Activated naive CD4-positive, alpha-beta T cell treated with anti-CD3 and anti-CD28 coated beads, Interleukin-2, amount 50 U/mL, for 16 hours (primary cell): ENCODE results near the gene DPEP3.
A peak's percentile ranks its signal among the peaks of the same experiment; 100 is the strongest.

Experiments
- DNase-seq: peaks from one replicate; pipeline ENCODE4 v3.0.0-alpha.2; 2020

DPEP3 gene

DNA sequence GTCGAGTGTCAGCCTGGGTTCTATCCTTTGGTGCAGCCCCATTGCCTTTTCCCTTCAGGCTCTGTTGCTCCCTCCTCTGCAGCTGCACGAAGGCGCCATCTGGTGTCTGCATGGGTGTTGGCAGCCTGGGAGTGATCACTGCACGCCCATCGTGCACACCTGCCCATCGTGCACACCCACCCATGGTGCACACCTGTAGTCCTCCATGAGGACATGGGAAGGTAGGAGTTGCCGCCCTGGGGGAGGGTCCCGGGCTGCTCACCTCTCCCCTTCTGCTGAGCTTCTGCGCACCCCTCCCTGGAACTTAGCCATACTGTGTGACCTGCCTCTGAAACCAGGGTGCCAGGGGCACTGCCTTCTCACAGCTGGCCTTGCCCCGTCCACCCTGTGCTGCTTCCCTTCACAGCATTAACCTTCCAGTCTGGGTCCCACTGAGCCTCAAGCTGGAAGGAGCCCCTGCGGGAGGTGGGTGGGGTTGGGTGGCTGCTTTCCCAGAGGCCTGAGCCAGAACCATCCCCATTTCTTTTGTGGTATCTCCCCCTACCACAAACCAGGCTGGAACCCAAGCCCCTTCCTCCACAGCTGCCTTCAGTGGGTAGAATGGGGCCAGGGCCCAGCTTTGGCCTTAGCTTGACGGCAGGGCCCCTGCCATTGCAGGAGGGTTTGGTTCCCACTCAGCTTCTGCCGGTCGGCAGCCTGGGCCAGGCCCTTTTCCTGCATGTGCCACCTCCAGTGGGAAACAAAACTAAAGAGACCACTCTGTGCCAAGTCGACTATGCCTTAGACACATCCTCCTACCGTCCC is 51.5 kb downstream of the DPEP3 start:
- peak; percentile 81 for DNase-seq

DNA sequence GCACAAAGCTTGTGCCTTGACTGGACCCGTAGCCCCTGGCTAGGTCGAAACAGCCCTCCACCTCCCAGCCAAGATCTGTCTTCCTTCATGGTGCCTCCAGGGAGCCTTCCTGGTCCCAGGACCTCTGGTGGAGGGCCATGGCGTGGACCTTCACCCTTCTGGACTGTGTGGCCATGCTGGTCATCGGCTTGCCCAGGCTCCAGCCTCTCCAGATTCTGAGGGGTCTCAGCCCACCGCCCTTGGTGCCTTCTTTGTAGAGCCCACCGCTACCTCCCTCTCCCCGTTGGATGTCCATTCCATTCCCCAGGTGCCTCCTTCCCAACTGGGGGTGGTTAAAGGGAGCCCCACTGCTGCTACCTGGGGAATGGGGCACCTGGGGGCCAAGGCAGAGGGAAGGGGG is 52.2 kb downstream of the DPEP3 start:
- DNase-seq: no peak

DNA sequence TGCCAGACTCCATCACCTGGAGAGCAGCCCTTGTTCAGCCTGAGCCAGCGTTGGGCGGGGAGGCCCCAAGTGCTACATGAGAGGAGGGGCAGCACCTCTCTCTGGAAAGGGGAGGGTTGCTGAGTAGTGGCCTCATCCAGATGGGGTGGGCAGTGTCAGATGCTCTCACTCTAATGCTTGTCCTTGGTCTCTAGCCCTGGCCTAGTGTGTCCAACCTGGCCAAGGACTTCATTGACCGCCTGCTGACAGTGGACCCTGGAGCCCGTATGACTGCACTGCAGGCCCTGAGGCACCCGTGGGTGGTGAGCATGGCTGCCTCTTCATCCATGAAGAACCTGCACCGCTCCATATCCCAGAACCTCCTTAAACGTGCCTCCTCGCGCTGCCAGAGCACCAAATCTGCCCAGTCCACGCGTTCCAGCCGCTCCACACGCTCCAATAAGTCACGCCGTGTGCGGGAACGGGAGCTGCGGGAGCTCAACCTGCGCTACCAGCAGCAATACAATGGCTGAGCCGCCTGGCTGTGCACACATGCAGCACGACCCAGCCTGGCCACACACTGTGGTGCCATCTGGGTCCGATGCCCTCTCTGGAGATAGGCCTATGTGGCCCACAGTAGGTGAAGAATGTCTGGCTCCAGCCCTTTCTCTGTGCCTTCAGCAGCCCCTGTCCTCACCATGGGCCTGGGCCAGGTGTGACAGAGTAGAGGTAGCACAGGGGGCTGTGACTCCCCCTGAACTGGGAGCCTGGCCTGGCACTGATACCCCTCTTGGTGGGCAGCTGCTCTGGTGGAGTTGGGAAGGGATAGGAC is 53.0 kb downstream of the DPEP3 start:
- DNase-seq: no peak

DNA sequence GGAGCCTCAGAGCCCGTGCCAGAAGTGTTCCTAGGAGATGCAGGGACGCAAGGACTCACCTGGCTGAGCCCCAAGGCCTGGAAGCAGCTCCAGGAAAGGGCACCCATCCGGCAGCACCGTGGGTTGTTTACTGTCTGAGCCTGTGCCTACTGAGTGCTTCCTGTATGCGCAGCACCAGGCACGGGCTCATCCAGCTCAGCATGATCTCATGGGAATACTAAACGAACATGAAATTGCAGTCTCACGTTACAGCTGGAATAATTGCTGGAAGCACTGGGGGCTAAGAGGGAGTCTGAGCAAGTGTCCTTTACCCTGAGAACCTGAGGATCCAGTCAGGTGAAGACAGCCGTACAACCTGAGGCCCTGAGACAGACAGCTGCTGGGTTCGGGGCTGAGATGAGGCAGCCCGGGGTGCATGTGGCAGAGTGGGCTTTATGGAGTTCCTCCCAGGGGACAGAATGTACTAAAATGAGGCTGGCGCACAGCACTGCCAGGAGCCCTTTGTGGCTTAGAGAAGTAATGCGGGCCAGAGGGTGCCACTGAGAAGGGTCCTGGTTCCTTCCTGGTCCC is 54.0 kb downstream of the DPEP3 start:
- DNase-seq: no peak
